A673 (cell line): ENCODE measurements around the gene B9D1. TPM values are rescaled to one million over a fixed set of nuclear protein-coding genes. Genes with fewer than 3 reads are reported as not detected.

ENCODE experiments used
- BruUV-seq: library from RNA; stranded (reverse); fragments of 400-500 nt; replicated peaks from 2 replicates; lab custom pipeline; 2021; lab: Mats Ljungman, UMichigan
- CTCF ChIA-PET: fragments of 300-600 bp; sonication (Branson Sonifier 250); formaldehyde crosslinking; loops from one replicate; lab custom pipeline; 2022; ENCODE audit warnings: antibody characterized with exemption; lab: Charles Lee
- POLR2A ChIA-PET: fragments of 300-600 bp; sonication (Branson Sonifier 250); formaldehyde crosslinking; loops from one replicate; lab custom pipeline; 2022; ENCODE audit warnings: antibody characterized with exemption; ENCODE audit not compliant: low non-redundant PET; lab: Charles Lee
- DNase-seq: peaks from one replicate; pipeline ENCODE4 v3.0.0-alpha.2; 2015; ENCODE audit warnings: low spot score
- H3K27ac ChIP-seq: fragments of 200-600 bp; sonication (generic); 2 replicates; pipeline ENCODE4 v1.5.1; 2016; ENCODE audit warnings: mixed run types, low read depth, mild to moderate bottlenecking, mixed read lengths, antibody characterized with exemption, low read length; ENCODE audit not compliant: poor library complexity, severe bottlenecking
- H3K27me3 ChIP-seq: fragments of 200-600 bp; sonication (generic); replicated peaks from 2 replicates; pipeline ENCODE4 v1.6.1; 2017; ENCODE audit warnings: mixed run types, low read depth, mild to moderate bottlenecking, mixed read lengths, antibody characterized with exemption, low read length; ENCODE audit not compliant: insufficient read depth, poor library complexity
- H3K36me3 ChIP-seq: fragments of 200-600 bp; sonication (generic); 2 replicates; pipeline ENCODE4 v1.6.1; 2016; ENCODE audit warnings: mixed run types, mild to moderate bottlenecking, mixed read lengths, antibody characterized with exemption, low read length; ENCODE audit not compliant: insufficient read depth, poor library complexity, severe bottlenecking
- H3K4me1 ChIP-seq: fragments of 200-600 bp; sonication (generic); 2 replicates; pipeline ENCODE4 v1.6.1; 2017; ENCODE audit warnings: mixed run types, mild to moderate bottlenecking, mixed read lengths, antibody characterized with exemption, low read length; ENCODE audit not compliant: insufficient read depth, poor library complexity, severe bottlenecking
- H3K4me3 ChIP-seq: fragments of 200-600 bp; sonication (generic); 2 replicates; pipeline ENCODE4 v1.5.1; 2016; ENCODE audit warnings: low read depth, mixed run types, mild to moderate bottlenecking, mixed read lengths, low read length; ENCODE audit not compliant: poor library complexity, severe bottlenecking
- H3K9me3 ChIP-seq: fragments of 200-600 bp; sonication (generic); 2 replicates; pipeline ENCODE4 v1.6.1; 2016; ENCODE audit warnings: mixed run types, low read depth, mild to moderate bottlenecking, mixed read lengths, antibody characterized with exemption, low read length; ENCODE audit not compliant: poor library complexity, severe bottlenecking
- CTCF ChIP-seq: fragments of 300-800, 200-600 bp; sonication (generic); conservative IDR thresholded peaks from 2 replicates; pipeline ENCODE4 v1.5.1; 2017; ENCODE audit warnings: low read depth, mild to moderate bottlenecking, antibody characterized with exemption, low read length, moderate library complexity, mixed read lengths
- EZH2 ChIP-seq: fragments of 200-600 bp; sonication (generic); IDR thresholded peaks from 2 replicates; pipeline ENCODE4 v1.6.1; 2017; ENCODE audit warnings: borderline replicate concordance, low read depth, mild to moderate bottlenecking, mixed read lengths, antibody characterized with exemption, low read length; ENCODE audit not compliant: poor library complexity, severe bottlenecking
- intact Hi-C: fragments of 100-400 bp; cut with micrococcal nuclease; formaldehyde crosslinking; loops from one replicate; pipeline ENCODE4 v1.10.0; 2022; ENCODE audit not compliant: unreplicated experiment
- total RNA-seq: library from RNA; stranded (reverse); gene quantifications from 2 replicates; pipeline ENCODE4 v1.2.3, GENCODE V29; 2021

Gene B9D1
- total RNA-seq, 1 experiment from 2014 or later = 37.0 TPM

- no peak overlapping the region for H3K4me3 ChIP-seq
- H3K27me3 ChIP-seq = no peaks in the 10 kb centered on the region
- CTCF ChIA-PET = interaction anchor here (0.5 to 0.9 kb wide), 3 partner anchors 53 to 424 kb away, joined by 3 to 4 read pairs (median 3); no protein-coding TSS in a partner anchor
- no TSS peak for BruUV-seq
- no peaks in the 10 kb centered on the region for H3K4me1 ChIP-seq
- TF ChIP-seq CTCF = peak; percentile 41; the same call in 1 of the 2 replicates
- no peak for TF ChIP-seq EZH2
- POLR2A ChIA-PET = no interaction called here
- DNase-seq = no peak
- H3K36me3 ChIP-seq = no peaks in the 10 kb centered on the region
- intact Hi-C loops = no loop called here
- no peaks in the 10 kb centered on the region for H3K9me3 ChIP-seq
- H3K27ac ChIP-seq = no peak overlapping the region
These were observed 24.2 kb downstream of the B9D1 start for GRCh38 chr17:19338031-19338990.

GRCh38 chr17:19337712-19338023 lies 24.9 kb downstream of the B9D1 start:
- ChIA-PET CTCF (no interaction called here), POLR2A (no interaction called here)
- DNase-seq = no peak
- H3K27me3 ChIP-seq = no peaks in the 10 kb centered on the region
- H3K27ac ChIP-seq = no peak overlapping the region
- intact Hi-C loops = no loop called here
- no peaks in the 10 kb centered on the region for H3K36me3 ChIP-seq
- BruUV-seq = no TSS peak
- H3K4me1 ChIP-seq = no peaks in the 10 kb centered on the region
- no peak overlapping the region for H3K4me3 ChIP-seq
- H3K9me3 ChIP-seq = no peaks in the 10 kb centered on the region
- TF ChIP-seq CTCF (no peak), EZH2 (no peak)

- Histone ChIP-seq H3K4me1 (no peaks in the 10 kb centered on the region), H3K9me3 (no peaks in the 10 kb centered on the region), H3K36me3 (no peaks in the 10 kb centered on the region), H3K4me3 (no peak overlapping the region), H3K27ac (no peak overlapping the region), H3K27me3 (no peaks in the 10 kb centered on the region)
- CTCF ChIA-PET = no interaction called here
- POLR2A ChIA-PET = no interaction called here
- intact Hi-C loops = no loop called here
- no peak for DNase-seq
- TF ChIP-seq EZH2 (no peak), CTCF (no peak)
- BruUV-seq = no TSS peak
These were observed 25.4 kb downstream of the B9D1 start for GRCh38 chr17:19336938-19337711.
